Neural cell (in vitro differentiated cells): ENCODE results near the gene EMILIN1. TPM values are rescaled to one million over a fixed set of nuclear protein-coding genes. Genes with fewer than 3 reads are reported as not detected.

Source experiments
- H2AFZ ChIP-seq: fragments of 200-600, 300-800 bp; sonication (generic), shearing (Covaris generic); 2 replicates; pipeline ENCODE4 v1.6.0; 2014; ENCODE audit warnings: low read depth, mild to moderate bottlenecking, antibody characterized with exemption, low read length, moderate library complexity
- H3F3A ChIP-seq: fragments of 200-600 bp; shearing (Covaris generic); 2 replicates; pipeline ENCODE4 v1.6.1; 2016; ENCODE audit warnings: mild to moderate bottlenecking, moderate library complexity, mixed read lengths, antibody characterized with exemption, low read length; ENCODE audit not compliant: insufficient read depth, poor library complexity, severe bottlenecking
- H3K27ac ChIP-seq: fragments of 200-600, 300-800 bp; sonication (generic), shearing (Covaris generic); 2 replicates; pipeline ENCODE4 v1.5.1; 2014; ENCODE audit warnings: mild to moderate bottlenecking, low read length, moderate library complexity
- H3K27me3 ChIP-seq: fragments of 300-800, 200-600 bp; sonication (generic), shearing (Covaris generic); 2 replicates; pipeline ENCODE4 v1.6.0; 2014; ENCODE audit warnings: mild to moderate bottlenecking, low read depth, low read length, moderate library complexity; ENCODE audit not compliant: insufficient read depth
- H3K36me3 ChIP-seq: fragments of 300-800, 200-600 bp; sonication (generic), shearing (Covaris generic); 2 replicates; pipeline ENCODE4 v1.5.1; 2014; ENCODE audit warnings: mild to moderate bottlenecking, antibody characterized with exemption, low read length, moderate library complexity; ENCODE audit not compliant: insufficient read depth
- H3K4me2 ChIP-seq: fragments of 300-800, 200-600 bp; sonication (generic), shearing (Covaris generic); 2 replicates; pipeline ENCODE4 v1.6.0; 2014; ENCODE audit warnings: mild to moderate bottlenecking, low read length
- H3K4me3 ChIP-seq: fragments of 300-800, 200-600 bp; sonication (generic), shearing (Covaris generic); 2 replicates; pipeline ENCODE4 v1.5.1; 2014; ENCODE audit warnings: mild to moderate bottlenecking, low read length, moderate library complexity
- H3K79me2 ChIP-seq: fragments of 200-600 bp; shearing (Covaris generic); replicated peaks from 2 replicates; pipeline ENCODE4 v1.6.0; 2014; ENCODE audit warnings: mild to moderate bottlenecking, low read length, moderate library complexity; ENCODE audit not compliant: insufficient read depth
- H3K9ac ChIP-seq: fragments of 300-800, 200-600 bp; sonication (generic), shearing (Covaris generic); 2 replicates; pipeline ENCODE4 v1.6.1; 2016; ENCODE audit warnings: mild to moderate bottlenecking, low read length, mixed read lengths
- H3K9me2 ChIP-seq: fragments of 200-600 bp; shearing (Covaris generic); 2 replicates; pipeline ENCODE4 v1.6.1; 2016; ENCODE audit warnings: mild to moderate bottlenecking, low read length, mixed read lengths; ENCODE audit not compliant: insufficient read depth
- H3K9me3 ChIP-seq: fragments of 200-600, 300-800 bp; sonication (generic), shearing (Covaris generic); 2 replicates; pipeline ENCODE4 v1.6.1; 2016; ENCODE audit warnings: mild to moderate bottlenecking, mixed run types, low read length, moderate library complexity, mixed read lengths
- H4K20me1 ChIP-seq: fragments of 200-600 bp; shearing (Covaris generic); 2 replicates; pipeline ENCODE4 v1.6.1; 2016; ENCODE audit warnings: mild to moderate bottlenecking, mixed run types; ENCODE audit not compliant: insufficient read depth
- CTCF ChIP-seq: fragments of 450-650 bp; IDR thresholded peaks from 2 replicates; pipeline ENCODE4 v1.5.1; 2014; ENCODE audit warnings: antibody characterized with exemption, mild to moderate bottlenecking, moderate library complexity; ENCODE audit not compliant: poor library complexity, severe bottlenecking
- EP300 ChIP-seq: fragments of 450-650 bp; conservative IDR thresholded peaks from 2 replicates; pipeline ENCODE4 v1.6.1; 2014; ENCODE audit warnings: antibody characterized with exemption, mild to moderate bottlenecking, moderate library complexity; ENCODE audit not compliant: poor library complexity, severe bottlenecking
- EZH2 ChIP-seq: fragments of 200-600, 300-800 bp; shearing (Covaris generic), sonication (generic); IDR thresholded peaks from 2 replicates; pipeline ENCODE4 v1.6.1; 2014; ENCODE audit warnings: antibody characterized with exemption, low read length, borderline replicate concordance, mild to moderate bottlenecking; ENCODE audit not compliant: insufficient read depth, poor library complexity, severe bottlenecking
- MXI1 ChIP-seq: fragments of 450-650 bp; conservative IDR thresholded peaks from 2 replicates; pipeline ENCODE4 v1.6.1; 2014; ENCODE audit warnings: antibody characterized with exemption, mild to moderate bottlenecking; ENCODE audit not compliant: poor library complexity, severe bottlenecking
- POLR2AphosphoS5 ChIP-seq: IDR thresholded peaks from 2 replicates; pipeline ENCODE4 v1.6.1; 2012
- RAD21 ChIP-seq: fragments of 450-650 bp; conservative IDR thresholded peaks from 2 replicates; pipeline ENCODE4 v1.6.1; 2014; ENCODE audit warnings: antibody characterized with exemption, mild to moderate bottlenecking, moderate library complexity
- REST ChIP-seq: IDR thresholded peaks from 2 replicates; pipeline ENCODE4 v1.6.1; 2012; ENCODE audit warnings: borderline replicate concordance
- SMC3 ChIP-seq: fragments of 450-650 bp; conservative IDR thresholded peaks from 2 replicates; pipeline ENCODE4 v1.6.1; 2014; ENCODE audit warnings: antibody characterized with exemption, mild to moderate bottlenecking, moderate library complexity; ENCODE audit not compliant: poor library complexity
- TAF1 ChIP-seq: IDR thresholded peaks from 2 replicates; pipeline ENCODE4 v1.6.1; 2012; ENCODE audit warnings: low read depth
- polyA plus RNA-seq: library from polyadenylated mRNA; depleted of rRNA; stranded (reverse); fragments of >200 nt; gene quantifications from 2 replicates; pipeline ENCODE4 v1.2.3, GENCODE V29; 2014

Gene EMILIN1
- polyA plus RNA-seq, 1 donor from 2014 or later: 1.3 TPM

- H3K36me3 ChIP-seq: no peaks in the 10 kb centered on the region
- H3K4me3 ChIP-seq: peak within 1 kb of the TSS; percentile 80
- peak within 1 kb of the TSS; percentile 60 for H2AFZ ChIP-seq
- H3K9ac ChIP-seq: peak within 1 kb of the TSS; percentile 83
- peaks cover 10% of the 10 kb centered on the region for H3K27me3 ChIP-seq
- H3K9me3 ChIP-seq: no peaks in the 10 kb centered on the region
- no peaks in the 10 kb centered on the region for H3K79me2 ChIP-seq
- no peaks in the 10 kb centered on the region for H3F3A ChIP-seq
- H3K27ac ChIP-seq: peak within 1 kb of the TSS; percentile 72
- H4K20me1 ChIP-seq: no peaks in the 10 kb centered on the region
- TF ChIP-seq EZH2 (no peak), MXI1 (peak; percentile 23)
- H3K4me2 ChIP-seq: peak within 1 kb of the TSS; percentile 65
- H3K9me2 ChIP-seq: no peaks in the 10 kb centered on the region
These were observed 8.5 kb downstream of the EMILIN1 start, which contains the start of gene KHK for GRCh38 chr2:27086724-27087593. Gene KHK, plus strand, starts transcription at chr2:27086772. Its CDS starts 488 bp downstream, at chr2:27087260.

- no peaks in the 10 kb centered on the region for H3F3A ChIP-seq
- no peaks in the 10 kb centered on the region for H3K9me3 ChIP-seq
- H3K79me2 ChIP-seq: no peaks in the 10 kb centered on the region
- peak overlapping the region; percentile 80 for H3K4me3 ChIP-seq
- H3K27me3 ChIP-seq: peaks cover 10% of the 10 kb centered on the region
- no peaks in the 10 kb centered on the region for H4K20me1 ChIP-seq
- H3K9ac ChIP-seq: no peak overlapping the region
- H3K9me2 ChIP-seq: no peaks in the 10 kb centered on the region
- H3K4me2 ChIP-seq: no peak overlapping the region
- H2AFZ ChIP-seq: no peak overlapping the region
- H3K36me3 ChIP-seq: no peaks in the 10 kb centered on the region
- no peak for TF ChIP-seq CTCF
- TF ChIP-seq RAD21: no peak
- TF ChIP-seq EP300: no peak
- TF ChIP-seq MXI1: no peak
- no peak overlapping the region for H3K27ac ChIP-seq
These were observed 9.5 kb downstream of the EMILIN1 start for GRCh38 chr2:27087823-27088410.

GRCh38 chr2:27088634-27089033 lies 10.2 kb downstream of the EMILIN1 start:
- Histone ChIP-seq H3K4me3 (no peak overlapping the region), H3K9me2 (no peaks in the 10 kb centered on the region), H3F3A (no peaks in the 10 kb centered on the region), H3K27ac (no peak overlapping the region), H3K79me2 (no peaks in the 10 kb centered on the region), H3K9me3 (no peaks in the 10 kb centered on the region), H4K20me1 (no peaks in the 10 kb centered on the region), H3K27me3 (peaks cover 10% of the 10 kb centered on the region), H3K4me2 (no peak overlapping the region), H3K9ac (no peak overlapping the region), H2AFZ (no peak overlapping the region), H3K36me3 (no peaks in the 10 kb centered on the region)
- TF ChIP-seq RAD21 (no peak), POLR2AphosphoS5 (no peak), EP300 (no peak), TAF1 (no peak), MXI1 (no peak), SMC3 (no peak), REST (no peak), CTCF (no peak), EZH2 (no peak)
